ENCODE measurements around the gene PPP6C.
"Not testable (repeated sequence)": the region's sequence is repeated elsewhere in the genome, so short reads cannot be mapped to it uniquely, and the experiment has no call there.

The PPP6C gene

DNA sequence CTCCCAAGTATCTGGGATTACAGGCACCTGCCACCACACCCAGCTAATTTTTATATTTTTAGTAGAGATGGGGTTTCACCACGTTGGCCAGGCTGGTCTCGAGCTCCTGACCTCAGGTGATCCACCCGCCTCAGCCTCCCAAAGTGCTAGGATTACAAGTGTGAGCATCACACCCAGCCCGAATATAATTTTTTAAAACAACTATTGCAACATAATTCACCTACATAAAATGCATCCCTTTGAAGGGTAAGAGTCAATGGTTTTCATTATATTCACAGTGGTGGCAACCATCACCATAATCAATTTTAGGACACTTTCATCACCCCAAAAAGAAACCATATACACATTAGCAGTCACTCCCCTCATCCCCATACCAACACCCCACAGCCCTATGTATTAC is 9.8 kb downstream of the PPP6C start:
- H3K27me3 ChIP-seq (ENCODE audit: insufficient read depth, low read length); H3K36me3 ChIP-seq (ENCODE audit: insufficient read depth, low read depth, low read length); H3K9me3 ChIP-seq (ENCODE audit: insufficient read depth, low read depth, low read length); H3K4me3 ChIP-seq (ENCODE audit: low read length); H3K9ac ChIP-seq (ENCODE audit: low read depth, low read length); H3K27ac ChIP-seq (ENCODE audit: low read length); H3K4me1 ChIP-seq (ENCODE audit: insufficient read depth, low read length): not testable (repeated sequence)

DNA sequence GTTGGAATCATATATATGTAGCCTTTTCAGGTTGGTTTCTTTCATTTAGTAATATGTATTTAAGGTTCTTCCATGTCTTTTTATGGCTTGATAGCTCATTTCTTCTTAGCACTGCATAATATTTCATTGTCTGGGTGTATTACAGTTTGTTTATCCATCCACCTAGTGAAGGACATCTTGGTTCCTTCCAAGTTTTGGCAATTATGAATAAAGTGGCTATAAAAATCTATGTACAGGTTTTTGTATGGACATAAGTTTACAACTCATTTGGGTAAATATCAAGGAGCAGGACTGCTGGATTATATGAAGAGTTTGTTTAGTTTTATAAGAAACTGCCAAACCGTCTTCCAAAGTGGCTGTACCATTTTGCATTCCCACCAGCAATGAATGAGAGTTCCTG is 11.7 kb downstream of the PPP6C start:
- no peaks in the 10 kb centered on the region for H3K9me3 ChIP-seq (ENCODE audit: insufficient read depth, low read depth, low read length)
- H3K36me3 ChIP-seq (ENCODE audit: insufficient read depth, low read depth, low read length): no peaks in the 10 kb centered on the region; the same call in 1 of the 2 replicates
- H3K4me3 ChIP-seq (ENCODE audit: low read length): no peak overlapping the region
- H3K4me1 ChIP-seq (ENCODE audit: insufficient read depth, low read length): no peaks in the 10 kb centered on the region
- H3K9ac ChIP-seq (ENCODE audit: low read depth, low read length): no peak overlapping the region
- no peaks in the 10 kb centered on the region for H3K27me3 ChIP-seq (ENCODE audit: insufficient read depth, low read length)
- H3K27ac ChIP-seq (ENCODE audit: low read length): no peak overlapping the region

DNA sequence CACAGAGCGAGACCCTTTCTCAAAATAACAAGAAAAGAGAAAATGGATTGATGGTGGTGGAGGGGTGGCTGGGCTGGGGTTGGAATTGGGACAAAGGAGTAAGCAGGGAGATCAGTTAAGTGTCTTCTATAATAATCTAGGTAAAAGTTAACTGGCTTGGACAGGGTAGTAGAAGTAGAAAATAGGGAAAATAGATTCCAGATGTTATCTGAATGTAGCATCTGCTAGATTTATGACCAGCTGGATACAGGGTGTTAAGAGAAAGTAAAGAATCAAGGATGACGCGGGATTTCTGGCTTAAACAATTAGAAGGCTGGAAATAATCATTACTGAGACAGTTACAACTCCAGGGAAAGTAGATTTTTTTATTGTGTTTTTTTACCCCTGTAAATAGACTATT is 13.0 kb downstream of the PPP6C start:
- Histone ChIP-seq H3K4me1 (ENCODE audit: insufficient read depth, low read length) (no peaks in the 10 kb centered on the region), H3K9ac (ENCODE audit: low read depth, low read length) (no peak overlapping the region), H3K36me3 (ENCODE audit: insufficient read depth, low read depth, low read length) (no peaks in the 10 kb centered on the region; the same call in 1 of the 2 replicates), H3K27me3 (ENCODE audit: insufficient read depth, low read length) (no peaks in the 10 kb centered on the region), H3K27ac (ENCODE audit: low read length) (no peak overlapping the region), H3K9me3 (ENCODE audit: insufficient read depth, low read depth, low read length) (no peaks in the 10 kb centered on the region), H3K4me3 (ENCODE audit: low read length) (no peak overlapping the region)

DNA sequence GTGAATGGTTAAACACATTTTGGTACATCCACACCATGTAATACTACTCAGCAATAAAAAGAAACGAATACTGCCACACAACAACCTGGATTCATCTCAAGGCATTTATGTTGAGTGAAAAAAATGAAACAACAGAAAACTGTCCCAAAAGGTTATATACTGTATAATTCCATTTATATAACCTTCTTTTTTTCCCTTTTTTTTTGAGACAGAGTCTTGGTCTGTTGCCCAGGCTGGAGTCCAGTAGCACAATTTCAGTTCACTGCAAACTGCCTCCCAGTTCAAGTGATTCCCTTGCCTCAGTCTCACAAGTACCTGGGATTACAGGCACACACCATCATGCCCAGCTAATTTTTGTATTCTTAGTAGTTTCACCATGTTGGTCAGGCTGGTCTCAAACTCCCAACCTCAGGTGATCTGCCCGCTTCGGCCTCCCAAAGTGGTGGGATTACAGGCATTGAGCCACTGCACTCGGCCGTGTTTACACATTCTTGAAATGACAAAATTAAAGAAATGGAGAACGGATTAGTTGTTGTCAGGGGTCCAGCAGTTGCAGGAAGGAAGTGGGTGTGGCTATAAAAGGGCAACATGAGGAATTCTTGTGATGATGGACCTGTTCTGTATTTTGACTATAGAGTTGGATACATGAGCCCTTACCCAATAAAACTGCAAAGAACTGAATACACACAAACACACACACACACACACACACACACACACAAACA is 17.4 kb downstream of the PPP6C start:
- H3K27me3 ChIP-seq (ENCODE audit: insufficient read depth, low read length): no peaks in the 10 kb centered on the region
- H3K4me3 ChIP-seq (ENCODE audit: low read length): no peak overlapping the region
- no peaks in the 10 kb centered on the region for H3K4me1 ChIP-seq (ENCODE audit: insufficient read depth, low read length)
- no peaks in the 10 kb centered on the region for H3K9me3 ChIP-seq (ENCODE audit: insufficient read depth, low read depth, low read length)
- no peak overlapping the region for H3K9ac ChIP-seq (ENCODE audit: low read depth, low read length)
- H3K36me3 ChIP-seq (ENCODE audit: insufficient read depth, low read depth, low read length): peaks cover 26% of the 10 kb centered on the region
- H3K27ac ChIP-seq (ENCODE audit: low read length): no peak overlapping the region

DNA sequence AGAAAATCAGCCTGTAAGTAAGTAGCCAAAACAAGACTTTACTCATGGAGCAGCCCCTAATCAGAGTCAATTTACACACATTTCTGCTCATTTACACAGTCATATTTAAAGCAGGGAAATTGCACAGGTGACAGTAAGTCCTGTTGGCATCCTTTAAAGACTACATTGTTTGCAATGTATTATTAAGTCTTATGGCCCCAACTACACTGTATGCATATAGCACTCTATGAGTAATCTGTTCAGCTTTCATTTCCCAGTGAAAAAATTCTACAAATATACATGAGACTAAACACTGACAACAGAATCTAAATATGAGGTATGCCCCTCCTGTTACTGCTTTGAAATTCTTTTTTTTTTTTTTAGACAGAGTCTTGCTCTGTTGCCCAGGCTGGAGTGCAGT is 19.7 kb downstream of the PPP6C start:
- peaks cover 26% of the 10 kb centered on the region for H3K36me3 ChIP-seq (ENCODE audit: insufficient read depth, low read depth, low read length)
- no peak overlapping the region for H3K27ac ChIP-seq (ENCODE audit: low read length)
- H3K4me3 ChIP-seq (ENCODE audit: low read length): no peak overlapping the region
- no peaks in the 10 kb centered on the region for H3K9me3 ChIP-seq (ENCODE audit: insufficient read depth, low read depth, low read length)
- H3K9ac ChIP-seq (ENCODE audit: low read depth, low read length): no peak overlapping the region
- no peaks in the 10 kb centered on the region for H3K27me3 ChIP-seq (ENCODE audit: insufficient read depth, low read length)
- no peaks in the 10 kb centered on the region for H3K4me1 ChIP-seq (ENCODE audit: insufficient read depth, low read length)

DNA sequence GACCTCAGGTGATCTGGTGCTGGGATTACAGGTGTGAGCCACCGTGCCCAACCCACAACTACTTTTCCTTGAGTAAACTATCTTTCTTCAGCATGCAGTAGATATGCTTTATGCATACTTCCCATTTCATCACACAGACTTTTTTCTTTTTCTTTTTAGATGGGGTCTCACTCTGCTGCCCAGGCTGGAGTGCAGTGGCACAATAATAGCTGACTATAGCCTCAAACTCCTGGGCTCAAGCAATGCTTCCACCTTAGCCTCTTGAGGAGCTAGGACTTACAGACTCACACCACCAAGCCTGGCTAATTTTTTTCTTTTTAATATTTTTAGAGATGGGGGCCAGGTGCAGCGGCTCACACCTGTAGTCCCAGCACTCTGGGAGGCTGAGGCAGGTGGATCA is 22.8 kb downstream of the PPP6C start:
- no peak overlapping the region for H3K4me3 ChIP-seq (ENCODE audit: low read length)
- H3K9ac ChIP-seq (ENCODE audit: low read depth, low read length): no peak overlapping the region
- H3K9me3 ChIP-seq (ENCODE audit: insufficient read depth, low read depth, low read length): no peaks in the 10 kb centered on the region
- no peak overlapping the region for H3K27ac ChIP-seq (ENCODE audit: low read length)
- H3K4me1 ChIP-seq (ENCODE audit: insufficient read depth, low read length): no peaks in the 10 kb centered on the region
- no peaks in the 10 kb centered on the region for H3K27me3 ChIP-seq (ENCODE audit: insufficient read depth, low read length)
- H3K36me3 ChIP-seq (ENCODE audit: insufficient read depth, low read depth, low read length): peaks cover 26% of the 10 kb centered on the region

DNA sequence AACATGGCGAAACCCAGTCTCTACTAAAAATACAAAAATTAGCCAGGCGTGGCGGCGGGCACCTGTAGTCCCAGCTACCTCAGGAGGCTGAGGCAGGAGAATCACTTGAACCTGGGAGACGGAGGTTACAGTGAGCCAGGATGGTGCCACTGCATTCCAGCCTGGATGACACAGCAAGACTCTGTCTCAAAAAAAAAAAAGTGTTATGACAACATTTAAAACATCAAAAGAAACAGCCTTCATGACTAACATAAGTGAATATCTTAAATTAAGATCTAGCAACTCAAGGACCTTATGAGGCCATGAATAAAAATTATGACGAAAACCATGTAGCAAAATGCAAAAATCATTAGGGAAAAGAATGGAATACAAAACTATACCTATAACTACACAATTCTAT is 26.7 kb downstream of the PPP6C start:
- not testable (repeated sequence) for H3K9ac ChIP-seq (ENCODE audit: low read depth, low read length); H3K27ac ChIP-seq (ENCODE audit: low read length); H3K4me3 ChIP-seq (ENCODE audit: low read length); H3K27me3 ChIP-seq (ENCODE audit: insufficient read depth, low read length); H3K36me3 ChIP-seq (ENCODE audit: insufficient read depth, low read depth, low read length); H3K4me1 ChIP-seq (ENCODE audit: insufficient read depth, low read length); H3K9me3 ChIP-seq (ENCODE audit: insufficient read depth, low read depth, low read length)

DNA sequence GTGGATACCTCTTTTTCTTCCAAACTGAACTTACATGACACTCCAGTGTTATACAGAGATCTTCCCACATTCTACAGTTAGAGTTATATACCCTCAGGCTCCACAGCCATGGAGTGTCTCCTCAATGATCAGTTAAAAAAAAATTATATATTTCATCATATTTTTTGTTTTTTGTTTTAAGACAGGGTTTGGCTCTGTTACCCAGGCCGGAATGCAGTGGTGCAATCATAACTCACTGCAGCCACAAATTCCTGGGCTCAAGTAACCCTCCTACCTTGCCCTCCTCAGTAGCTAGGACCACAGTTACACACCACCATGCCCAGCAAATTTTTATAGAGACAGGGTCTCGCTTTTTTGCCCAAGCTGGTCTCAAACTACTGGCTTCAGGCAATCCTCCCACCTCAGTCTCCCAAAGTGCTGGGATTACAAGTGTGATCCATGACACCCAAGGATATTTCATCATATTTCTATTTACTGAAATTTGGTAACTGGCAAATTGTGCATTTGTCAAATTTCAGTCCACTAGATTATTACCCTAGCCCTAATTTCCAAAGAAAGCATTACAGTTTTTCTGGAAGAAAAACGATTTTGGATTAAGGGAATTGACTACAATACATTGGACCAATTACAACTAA is 28.2 kb downstream of the PPP6C start:
- Histone ChIP-seq H3K27me3 (ENCODE audit: insufficient read depth, low read length) (no peaks in the 10 kb centered on the region), H3K36me3 (ENCODE audit: insufficient read depth, low read depth, low read length) (0 out of 2 replicates have a peak, but pooled peaks cover 10% of the 10 kb centered on the region), H3K9ac (ENCODE audit: low read depth, low read length) (no peak overlapping the region), H3K4me3 (ENCODE audit: low read length) (no peak overlapping the region), H3K27ac (ENCODE audit: low read length) (no peak overlapping the region), H3K9me3 (ENCODE audit: insufficient read depth, low read depth, low read length) (no peaks in the 10 kb centered on the region), H3K4me1 (ENCODE audit: insufficient read depth, low read length) (no peaks in the 10 kb centered on the region)

DNA sequence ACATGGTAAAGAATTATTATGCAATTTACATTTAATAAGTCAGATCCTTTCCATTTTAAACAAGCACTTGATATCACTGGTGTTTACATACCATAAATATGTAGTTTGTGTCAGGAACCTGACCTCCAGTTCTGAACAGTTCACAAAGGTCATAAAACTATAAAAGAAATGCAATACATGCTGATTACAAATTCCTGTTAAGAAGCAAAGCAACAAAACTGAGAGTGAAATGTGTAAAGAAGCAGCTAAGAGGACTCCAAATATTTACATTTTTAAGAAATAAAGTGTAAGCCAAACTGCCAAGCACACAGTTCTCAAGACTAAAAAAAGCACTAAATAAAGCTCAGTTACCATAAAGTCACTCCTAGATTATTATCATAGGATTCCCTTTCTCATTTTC is 28.9 kb downstream of the PPP6C start:
- Histone ChIP-seq H3K4me1 (ENCODE audit: insufficient read depth, low read length) (no peaks in the 10 kb centered on the region), H3K27ac (ENCODE audit: low read length) (no peak overlapping the region), H3K9ac (ENCODE audit: low read depth, low read length) (no peak overlapping the region), H3K9me3 (ENCODE audit: insufficient read depth, low read depth, low read length) (no peaks in the 10 kb centered on the region), H3K4me3 (ENCODE audit: low read length) (no peak overlapping the region), H3K27me3 (ENCODE audit: insufficient read depth, low read length) (no peaks in the 10 kb centered on the region), H3K36me3 (ENCODE audit: insufficient read depth, low read depth, low read length) (0 out of 2 replicates have a peak, but pooled peaks cover 10% of the 10 kb centered on the region)

DNA sequence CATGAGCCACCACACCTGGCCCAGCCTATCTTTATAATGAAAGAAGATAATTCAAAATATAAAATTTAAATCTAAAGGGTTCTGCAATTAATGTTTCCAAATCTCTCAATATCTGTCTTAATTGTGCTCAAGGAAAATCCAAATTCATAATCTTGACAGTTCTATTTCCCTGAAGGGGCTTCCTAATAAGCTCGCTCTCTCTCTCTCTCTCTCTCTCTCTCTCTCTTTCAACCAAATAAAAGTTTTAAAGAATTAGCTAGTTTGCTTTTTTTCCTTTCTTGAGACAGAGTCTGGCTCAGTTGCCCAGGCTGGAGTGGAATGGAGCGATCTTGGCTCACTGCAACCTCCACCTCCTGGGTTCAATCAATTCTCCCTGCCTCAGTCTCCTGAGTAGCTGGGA is 33.1 kb downstream of the PPP6C start:
- Histone ChIP-seq H3K27me3 (ENCODE audit: insufficient read depth, low read length) (no peaks in the 10 kb centered on the region), H3K4me3 (ENCODE audit: low read length) (no peak overlapping the region), H3K36me3 (ENCODE audit: insufficient read depth, low read depth, low read length) (peaks cover 45% of the 10 kb centered on the region), H3K9me3 (ENCODE audit: insufficient read depth, low read depth, low read length) (no peaks in the 10 kb centered on the region), H3K9ac (ENCODE audit: low read depth, low read length) (no peak overlapping the region), H3K27ac (ENCODE audit: low read length) (no peak overlapping the region), H3K4me1 (ENCODE audit: insufficient read depth, low read length) (no peaks in the 10 kb centered on the region)

DNA sequence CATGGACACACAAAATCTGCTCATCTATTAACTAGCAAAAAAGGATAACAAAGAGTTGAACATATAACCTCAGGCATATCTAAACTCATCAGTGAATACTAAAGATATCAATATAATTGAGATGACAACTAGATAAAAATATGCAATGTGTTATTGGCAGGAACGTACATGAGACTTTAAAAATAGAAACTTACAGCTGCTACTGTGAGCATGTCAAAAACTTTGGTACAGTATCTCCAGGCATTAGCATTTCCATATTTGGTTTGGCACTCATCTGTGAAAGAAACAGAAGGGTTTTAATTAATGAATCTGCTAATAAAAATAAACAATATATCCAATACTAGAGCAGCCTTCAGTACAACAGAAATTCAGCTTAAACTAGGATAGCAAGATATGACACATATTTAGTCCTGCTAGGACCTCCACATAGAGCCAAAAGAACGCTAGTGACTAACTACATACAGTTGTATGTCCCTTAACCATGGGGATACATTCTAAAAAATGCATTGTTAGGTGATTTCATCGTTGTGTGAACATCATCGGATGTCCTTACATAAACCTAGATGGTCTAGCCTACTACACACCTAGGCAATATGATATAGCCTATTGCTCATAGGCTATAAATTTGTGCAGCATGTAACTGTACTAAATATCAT is 35.8 kb downstream of the PPP6C start:
- peaks cover 67% of the 10 kb centered on the region for H3K36me3 ChIP-seq (ENCODE audit: insufficient read depth, low read depth, low read length)
- H3K27ac ChIP-seq (ENCODE audit: low read length): no peak overlapping the region
- no peaks in the 10 kb centered on the region for H3K9me3 ChIP-seq (ENCODE audit: insufficient read depth, low read depth, low read length)
- no peaks in the 10 kb centered on the region for H3K27me3 ChIP-seq (ENCODE audit: insufficient read depth, low read length)
- no peak overlapping the region for H3K4me3 ChIP-seq (ENCODE audit: low read length)
- H3K9ac ChIP-seq (ENCODE audit: low read depth, low read length): no peak overlapping the region
- no peaks in the 10 kb centered on the region for H3K4me1 ChIP-seq (ENCODE audit: insufficient read depth, low read length)

DNA sequence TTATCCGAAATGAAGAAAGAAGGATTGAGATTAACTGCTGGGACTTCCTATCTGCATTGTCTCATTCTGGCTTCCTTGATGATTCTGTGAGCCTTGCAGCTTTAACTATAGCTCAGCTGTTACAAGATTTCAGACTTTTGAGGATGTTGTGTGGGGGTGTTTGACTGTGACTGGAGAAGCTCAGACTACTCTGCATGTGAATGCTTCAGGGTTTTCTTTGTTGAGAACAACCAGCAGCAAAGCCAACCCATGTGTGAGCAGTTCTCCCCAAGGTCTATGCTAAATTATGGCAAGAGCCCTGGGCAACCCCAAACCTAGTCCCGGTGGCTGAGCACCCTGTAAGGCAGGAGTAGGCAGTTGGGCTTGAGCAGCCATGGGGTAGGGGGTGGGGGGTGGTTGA is 37.9 kb downstream of the PPP6C start:
- Histone ChIP-seq H3K36me3 (ENCODE audit: insufficient read depth, low read depth, low read length) (peaks cover 57% of the 10 kb centered on the region), H3K4me3 (ENCODE audit: low read length) (no peak overlapping the region), H3K27ac (ENCODE audit: low read length) (no peak overlapping the region), H3K4me1 (ENCODE audit: insufficient read depth, low read length) (no peaks in the 10 kb centered on the region), H3K27me3 (ENCODE audit: insufficient read depth, low read length) (no peaks in the 10 kb centered on the region), H3K9ac (ENCODE audit: low read depth, low read length) (no peak overlapping the region), H3K9me3 (ENCODE audit: insufficient read depth, low read depth, low read length) (no peaks in the 10 kb centered on the region)

All from iPS-20b (cell line).